Chondrocyte (in vitro differentiated cells): ENCODE data around the gene NUDT9. TPM values are rescaled to one million over a fixed set of nuclear protein-coding genes. Genes with fewer than 3 reads are reported as not detected.
A peak's percentile ranks its signal among the peaks of the same experiment; 100 is the strongest.
"Not testable (repeated sequence)": the region's sequence is repeated elsewhere in the genome, so short reads cannot be mapped to it uniquely, and the experiment has no call there.

ENCODE experiments used
- DNase-seq: peaks from one replicate; pipeline ENCODE4 v3.0.0; 2021; ENCODE audit warnings: mixed read lengths, low spot score
- H3K27ac Mint-ChIP-seq: one replicate; pipeline ENCODE4 v1.8.0; 2021; ENCODE audit warnings: mild to moderate bottlenecking, moderate library complexity, mixed read lengths; ENCODE audit not compliant: unreplicated experiment
- H3K27me3 Mint-ChIP-seq: 2 replicates; pipeline ENCODE4 v1.8.0; 2021; ENCODE audit warnings: low read depth, mixed read lengths
- H3K36me3 Mint-ChIP-seq: 2 replicates; pipeline ENCODE4 v1.8.0; 2021; ENCODE audit warnings: low read depth, mixed read lengths
- H3K4me1 Mint-ChIP-seq: 2 replicates; pipeline ENCODE4 v1.8.0; 2021; ENCODE audit warnings: low read depth, mild to moderate bottlenecking, mixed read lengths
- H3K4me3 Mint-ChIP-seq: one replicate; pipeline ENCODE4 v1.8.0; 2021; ENCODE audit warnings: mild to moderate bottlenecking, moderate library complexity, mixed read lengths; ENCODE audit not compliant: unreplicated experiment
- H3K9me3 Mint-ChIP-seq: 2 replicates; pipeline ENCODE4 v1.8.0; 2021; ENCODE audit warnings: low read depth, mixed read lengths
- total RNA-seq: library from RNA; stranded (reverse); gene quantifications from 3 replicates; pipeline ENCODE4 v1.2.1, GENCODE V29; 2021
- TF ChIP-seq, protein P1 (sequence below): fragments of 200-600 bp; sonication (generic); IDR thresholded peaks from 2 replicates; pipeline ENCODE4 v1.5.0; 2021; ENCODE audit warnings: antibody characterized with exemption, mild to moderate bottlenecking, moderate library complexity

Gene NUDT9
- total RNA-seq, 1 donor from 2014 or later = 20.5 TPM

DNA sequence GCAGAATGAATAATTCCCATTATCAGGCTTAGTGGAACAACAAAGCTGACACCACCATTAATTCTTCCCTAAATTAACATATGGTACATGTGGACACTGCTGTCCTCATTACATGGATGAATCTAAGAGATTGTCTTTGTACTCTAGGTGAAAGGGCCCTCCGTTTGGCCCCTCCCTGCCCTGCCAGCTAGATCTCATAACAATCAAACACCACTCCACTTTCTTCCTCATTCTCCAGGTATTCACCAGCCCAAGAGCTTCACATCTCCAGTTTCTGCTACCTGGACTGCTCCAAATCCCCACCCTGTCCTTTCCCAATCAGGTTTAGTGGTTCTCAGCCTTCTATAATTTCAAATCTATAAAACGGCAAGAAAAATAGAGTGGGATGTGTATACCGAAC, 35.1 kb upstream of the NUDT9 start:
- H3K27me3 Mint-ChIP-seq = no peaks in the 10 kb centered on the region
- no peak for DNase-seq
- peaks cover 26% of the 10 kb centered on the region for H3K4me1 Mint-ChIP-seq
- no peak overlapping the region for H3K27ac Mint-ChIP-seq
- no peaks in the 10 kb centered on the region for H3K36me3 Mint-ChIP-seq
- TF ChIP-seq, protein P1, sequence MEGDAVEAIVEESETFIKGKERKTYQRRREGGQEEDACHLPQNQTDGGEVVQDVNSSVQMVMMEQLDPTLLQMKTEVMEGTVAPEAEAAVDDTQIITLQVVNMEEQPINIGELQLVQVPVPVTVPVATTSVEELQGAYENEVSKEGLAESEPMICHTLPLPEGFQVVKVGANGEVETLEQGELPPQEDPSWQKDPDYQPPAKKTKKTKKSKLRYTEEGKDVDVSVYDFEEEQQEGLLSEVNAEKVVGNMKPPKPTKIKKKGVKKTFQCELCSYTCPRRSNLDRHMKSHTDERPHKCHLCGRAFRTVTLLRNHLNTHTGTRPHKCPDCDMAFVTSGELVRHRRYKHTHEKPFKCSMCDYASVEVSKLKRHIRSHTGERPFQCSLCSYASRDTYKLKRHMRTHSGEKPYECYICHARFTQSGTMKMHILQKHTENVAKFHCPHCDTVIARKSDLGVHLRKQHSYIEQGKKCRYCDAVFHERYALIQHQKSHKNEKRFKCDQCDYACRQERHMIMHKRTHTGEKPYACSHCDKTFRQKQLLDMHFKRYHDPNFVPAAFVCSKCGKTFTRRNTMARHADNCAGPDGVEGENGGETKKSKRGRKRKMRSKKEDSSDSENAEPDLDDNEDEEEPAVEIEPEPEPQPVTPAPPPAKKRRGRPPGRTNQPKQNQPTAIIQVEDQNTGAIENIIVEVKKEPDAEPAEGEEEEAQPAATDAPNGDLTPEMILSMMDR = no peak
- H3K9me3 Mint-ChIP-seq = peaks cover 12% of the 10 kb centered on the region
- no peak overlapping the region for H3K4me3 Mint-ChIP-seq

DNA sequence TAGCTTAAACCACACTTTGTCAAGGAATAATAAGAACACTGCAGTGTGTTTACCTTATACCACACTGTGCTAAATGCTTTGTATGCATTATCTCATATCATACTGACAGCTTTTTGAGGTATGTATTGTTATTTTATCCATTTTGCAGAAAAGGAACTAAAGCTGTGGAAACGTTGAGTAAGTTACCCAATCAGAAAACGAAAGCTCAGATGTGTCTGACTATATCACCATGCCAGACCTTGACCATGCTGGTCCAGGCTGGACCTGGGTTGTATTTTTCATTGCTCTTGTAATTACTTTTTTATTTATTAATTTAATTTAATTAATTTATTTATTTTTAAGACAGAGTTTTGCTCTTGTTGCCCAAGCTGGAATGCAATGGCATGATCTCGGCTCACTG, 33.5 kb upstream of the NUDT9 start:
- DNase-seq = no peak
- Mint-ChIP-seq H3K27me3 (no peaks in the 10 kb centered on the region), H3K9me3 (peaks cover 12% of the 10 kb centered on the region), H3K4me1 (peaks cover 26% of the 10 kb centered on the region), H3K4me3 (no peak overlapping the region), H3K36me3 (no peaks in the 10 kb centered on the region), H3K27ac (no peak overlapping the region)
- TF ChIP-seq, protein P1 = no peak

DNA sequence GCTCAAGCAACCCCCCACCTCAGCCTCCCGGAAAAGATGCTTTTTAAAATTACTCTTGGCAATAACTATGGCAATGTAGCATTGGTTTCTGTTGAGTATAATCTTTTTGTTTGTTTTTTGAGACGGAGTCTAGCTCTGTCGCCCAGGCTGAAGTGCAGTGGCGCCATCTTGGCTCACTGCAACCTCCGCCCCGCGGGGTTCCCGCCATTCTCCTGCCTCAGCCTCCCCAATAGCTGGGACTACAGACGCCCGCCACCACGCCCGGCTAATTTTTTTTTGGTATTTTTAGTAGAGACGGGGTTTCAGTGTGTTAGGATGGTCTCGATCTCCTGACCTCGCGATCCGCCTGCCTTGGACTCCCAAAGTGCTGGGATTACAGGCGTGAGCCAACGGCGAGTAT, 32.3 kb upstream of the NUDT9 start:
- H3K9me3 Mint-ChIP-seq, H3K27me3 Mint-ChIP-seq, H3K36me3 Mint-ChIP-seq, H3K27ac Mint-ChIP-seq, DNase-seq: not testable (repeated sequence)
- Mint-ChIP-seq H3K4me1 (peaks cover 26% of the 10 kb centered on the region), H3K4me3 (peak overlapping the region; percentile 89)

DNA sequence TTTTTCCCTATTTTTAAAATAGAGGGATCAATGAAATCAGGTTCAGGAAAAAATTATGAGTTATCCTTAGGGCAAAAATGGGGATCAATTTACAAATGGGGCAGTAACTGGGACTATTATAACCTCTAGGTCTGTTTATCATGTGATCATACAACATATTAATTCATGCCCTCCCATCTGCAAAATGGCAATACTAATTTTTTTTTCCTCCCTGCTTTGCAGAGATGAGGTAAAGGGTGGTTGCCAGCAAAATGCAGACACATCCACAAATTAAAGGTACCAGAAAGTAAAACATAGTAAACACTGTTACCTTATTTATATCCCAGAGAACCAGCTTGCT, 31.9 kb upstream of the NUDT9 start:
- Mint-ChIP-seq H3K4me3 (peak overlapping the region; percentile 89), H3K27ac (peak overlapping the region; percentile 93), H3K9me3 (peaks cover 5% of the 10 kb centered on the region), H3K27me3 (no peaks in the 10 kb centered on the region), H3K4me1 (peaks cover 26% of the 10 kb centered on the region), H3K36me3 (no peaks in the 10 kb centered on the region)
- TF ChIP-seq, protein P1 = no peak
- DNase-seq = no peak

DNA sequence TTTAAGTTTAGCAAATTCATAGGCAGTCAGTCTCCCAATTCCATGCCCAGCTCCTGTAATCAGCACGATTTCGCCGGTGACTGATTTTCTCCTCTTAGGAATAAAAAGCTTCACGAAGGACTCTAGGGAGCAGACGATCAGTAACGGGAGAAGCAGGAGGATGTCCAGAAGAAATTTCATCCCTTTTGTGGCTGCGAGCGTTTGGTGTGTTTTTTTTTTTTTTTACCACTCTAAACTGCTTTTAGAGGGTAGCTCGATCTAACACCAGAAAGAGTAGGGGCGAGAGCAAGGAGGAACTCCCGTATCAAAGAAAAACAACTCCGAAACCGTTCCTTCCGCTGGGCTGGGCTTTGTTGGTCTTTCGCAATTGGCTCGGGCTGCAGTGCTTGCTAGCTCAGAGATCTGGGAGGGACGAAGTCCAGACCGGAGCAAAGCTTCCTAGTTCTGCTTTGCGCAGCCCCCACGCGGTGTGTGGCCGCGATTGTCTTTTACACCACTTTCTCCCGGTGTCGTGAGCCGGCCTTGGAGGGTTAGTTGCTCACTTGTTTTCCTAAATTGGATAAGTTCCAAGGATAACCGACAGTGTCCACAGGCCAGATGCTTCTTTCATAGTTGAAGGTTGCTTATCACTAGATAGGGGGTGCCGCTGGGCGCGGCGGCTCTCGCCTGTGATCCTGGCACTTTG, 31.3 kb upstream of the NUDT9 start, which contains the start of gene HSD17B11:
Gene HSD17B11 (minus strand): TSS at position 298 of the 685 bp plus-strand sequence. CDS start 118 bp downstream, at position 180.
- no peak for DNase-seq
- H3K27me3 Mint-ChIP-seq = no peaks in the 10 kb centered on the region
- TF ChIP-seq, protein P1 = peak; percentile 64
- no peaks in the 10 kb centered on the region for H3K36me3 Mint-ChIP-seq
- peak within 1 kb of the TSS; percentile 89 for H3K4me3 Mint-ChIP-seq
- peaks cover 5% of the 10 kb centered on the region for H3K9me3 Mint-ChIP-seq
- H3K4me1 Mint-ChIP-seq = peaks cover 26% of the 10 kb centered on the region
- peak within 1 kb of the TSS; percentile 93 for H3K27ac Mint-ChIP-seq

DNA sequence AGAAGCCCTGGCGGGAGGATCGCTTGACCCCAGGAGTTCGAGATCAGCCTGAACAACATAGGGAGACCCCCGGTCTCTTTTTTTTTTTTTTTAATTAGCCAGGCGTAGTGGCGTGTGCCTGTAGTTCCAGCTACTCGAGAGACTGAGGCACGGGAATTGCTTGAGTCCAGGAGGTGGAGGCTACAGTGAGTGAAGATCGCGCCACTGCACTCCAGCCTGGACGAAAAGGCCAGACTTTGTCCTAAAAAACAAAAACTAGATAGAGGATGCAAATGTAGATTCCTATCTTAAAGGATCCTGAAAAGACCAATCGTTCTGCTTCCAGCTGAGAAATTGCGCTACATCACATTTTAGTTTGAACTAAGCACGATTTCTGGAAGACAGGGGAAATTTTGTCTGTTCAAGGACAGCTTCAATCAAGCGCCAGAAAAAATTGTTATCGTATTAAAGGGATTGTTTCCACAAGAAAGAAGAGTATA, 30.8 kb upstream of the NUDT9 start:
- Mint-ChIP-seq H3K9me3 (peaks cover 5% of the 10 kb centered on the region), H3K36me3 (no peaks in the 10 kb centered on the region), H3K4me3 (peak overlapping the region; percentile 89), H3K27ac (peak overlapping the region; percentile 93), H3K27me3 (no peaks in the 10 kb centered on the region), H3K4me1 (peaks cover 26% of the 10 kb centered on the region)
- TF ChIP-seq, protein P1 = peak; percentile 21
- DNase-seq = no peak
